ENCODE results near the gene BTG4.
A peak's percentile ranks its signal among the peaks of the same experiment; 100 is the strongest.

BTG4 gene

DNA sequence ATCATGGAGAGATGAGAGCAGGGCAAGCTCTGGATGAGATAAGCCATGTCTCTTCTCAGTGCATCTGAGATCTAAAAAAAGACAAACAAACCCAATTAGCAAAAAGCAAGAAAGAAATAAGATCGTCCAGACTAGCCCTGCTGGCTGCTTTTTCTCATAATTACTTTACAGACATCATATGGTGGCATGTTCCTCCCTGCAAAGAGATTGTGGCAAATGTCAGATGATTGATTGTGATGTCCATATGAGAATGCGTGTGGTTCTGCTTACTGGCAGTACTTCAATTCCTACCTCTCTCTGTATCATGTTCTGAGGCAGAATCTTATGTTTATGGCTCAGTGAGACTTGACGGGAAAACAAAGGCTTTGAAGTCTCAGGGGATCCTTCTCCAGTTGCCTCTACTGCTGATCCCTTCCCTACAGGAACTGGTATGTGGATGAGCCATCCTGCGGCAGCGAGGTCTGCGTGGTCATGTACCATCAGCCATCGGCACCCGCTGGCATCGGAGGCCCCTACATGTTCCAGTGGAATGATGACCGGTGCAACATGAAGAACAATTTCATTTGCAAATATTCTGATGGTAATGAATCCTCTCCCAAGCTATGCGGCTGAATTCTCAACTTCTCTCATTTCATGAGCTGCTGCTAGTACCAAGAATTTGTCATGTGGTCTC, 37.1 kb upstream of the BTG4 start:
- H3K36me3 Mint-ChIP-seq (ENCODE audit: low read depth): no peaks in the 10 kb centered on the region
- H3K4me3 Mint-ChIP-seq: no peak overlapping the region
- TF ChIP-seq, protein P1, sequence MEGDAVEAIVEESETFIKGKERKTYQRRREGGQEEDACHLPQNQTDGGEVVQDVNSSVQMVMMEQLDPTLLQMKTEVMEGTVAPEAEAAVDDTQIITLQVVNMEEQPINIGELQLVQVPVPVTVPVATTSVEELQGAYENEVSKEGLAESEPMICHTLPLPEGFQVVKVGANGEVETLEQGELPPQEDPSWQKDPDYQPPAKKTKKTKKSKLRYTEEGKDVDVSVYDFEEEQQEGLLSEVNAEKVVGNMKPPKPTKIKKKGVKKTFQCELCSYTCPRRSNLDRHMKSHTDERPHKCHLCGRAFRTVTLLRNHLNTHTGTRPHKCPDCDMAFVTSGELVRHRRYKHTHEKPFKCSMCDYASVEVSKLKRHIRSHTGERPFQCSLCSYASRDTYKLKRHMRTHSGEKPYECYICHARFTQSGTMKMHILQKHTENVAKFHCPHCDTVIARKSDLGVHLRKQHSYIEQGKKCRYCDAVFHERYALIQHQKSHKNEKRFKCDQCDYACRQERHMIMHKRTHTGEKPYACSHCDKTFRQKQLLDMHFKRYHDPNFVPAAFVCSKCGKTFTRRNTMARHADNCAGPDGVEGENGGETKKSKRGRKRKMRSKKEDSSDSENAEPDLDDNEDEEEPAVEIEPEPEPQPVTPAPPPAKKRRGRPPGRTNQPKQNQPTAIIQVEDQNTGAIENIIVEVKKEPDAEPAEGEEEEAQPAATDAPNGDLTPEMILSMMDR (IDR thresholded peaks at IDR 0.05; ENCODE audit: unreplicated experiment in 3 of 3): no peak
- peak overlapping the region in 1 of 3 experiments; percentile 7 for H3K27ac Mint-ChIP-seq
- no peaks in the 10 kb centered on the region for H3K9me3 Mint-ChIP-seq
- peaks cover 13% of the 10 kb centered on the region for H3K27me3 Mint-ChIP-seq (ENCODE audit: low read depth)
- peaks cover 20% of the 10 kb centered on the region for H3K4me1 Mint-ChIP-seq

DNA sequence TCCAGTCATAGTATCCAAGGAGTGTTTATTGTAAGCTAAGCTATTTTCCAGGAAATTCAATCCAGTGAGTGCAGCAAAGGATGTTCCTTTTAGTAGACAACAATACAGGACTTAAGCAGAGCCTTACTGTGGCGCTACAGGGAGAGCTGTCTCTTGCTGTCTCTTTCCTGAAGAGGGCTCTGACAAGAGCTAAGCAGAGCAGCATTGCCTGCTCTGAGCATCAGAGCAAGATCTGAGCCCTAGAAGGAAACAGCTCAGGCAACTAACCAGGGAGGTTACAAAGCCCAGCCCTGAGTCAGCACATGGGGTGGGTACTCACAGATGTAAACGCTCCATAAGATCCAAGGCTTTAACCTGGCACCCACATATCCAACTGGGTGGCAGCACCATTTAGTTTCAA, 36.3 kb upstream of the BTG4 start:
- TF ChIP-seq, protein P1 (IDR thresholded peaks at IDR 0.05; ENCODE audit: unreplicated experiment in 3 of 3): no peak
- Mint-ChIP-seq H3K4me1 (peaks cover 20% of the 10 kb centered on the region), H3K9me3 (no peaks in the 10 kb centered on the region), H3K4me3 (no peak overlapping the region), H3K27ac (no peak overlapping the region), H3K36me3 (ENCODE audit: low read depth) (no peaks in the 10 kb centered on the region), H3K27me3 (ENCODE audit: low read depth) (peaks cover 20% of the 10 kb centered on the region)

DNA sequence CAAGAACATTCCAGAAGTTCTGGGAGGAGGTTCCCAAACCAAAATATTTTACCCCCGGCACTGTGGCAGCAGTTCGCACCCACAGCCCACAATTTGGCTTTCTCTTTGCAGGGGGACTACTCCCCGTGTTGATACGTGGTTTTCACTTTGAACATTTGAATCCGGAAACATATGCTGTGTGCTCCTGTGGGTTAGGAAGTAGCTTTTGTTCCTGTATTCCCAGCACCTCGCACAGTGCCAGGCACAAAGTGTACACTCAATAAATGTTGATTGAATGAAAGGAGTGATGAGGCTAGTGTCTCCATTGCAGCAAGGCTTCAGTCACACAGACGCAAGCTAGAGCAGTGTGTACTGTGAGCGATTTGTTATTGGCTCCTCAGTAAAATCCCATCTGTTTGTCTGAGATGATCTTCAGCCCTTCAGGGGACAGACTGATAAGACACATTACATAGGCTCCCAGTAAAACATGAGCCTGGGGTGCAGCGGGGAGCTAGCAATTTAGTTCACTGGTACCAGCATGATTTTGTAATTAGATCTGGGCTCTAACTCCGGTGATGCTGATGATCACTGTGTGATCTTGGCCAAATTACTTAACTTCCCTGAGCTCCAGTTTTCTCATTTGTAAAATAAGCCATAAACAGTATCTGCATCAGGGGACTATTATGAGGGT, 30.6 kb upstream of the BTG4 start:
- TF ChIP-seq, protein P1 (IDR thresholded peaks at IDR 0.05; ENCODE audit: unreplicated experiment in 3 of 3): no peak
- peak overlapping the region; percentile 29 to 92 (median 34) for H3K4me3 Mint-ChIP-seq
- peaks cover 63% of the 10 kb centered on the region for H3K27me3 Mint-ChIP-seq (ENCODE audit: low read depth)
- H3K4me1 Mint-ChIP-seq: peaks cover 15% of the 10 kb centered on the region
- no peak overlapping the region for H3K27ac Mint-ChIP-seq
- no peaks in the 10 kb centered on the region for H3K36me3 Mint-ChIP-seq (ENCODE audit: low read depth)
- H3K9me3 Mint-ChIP-seq: no peaks in the 10 kb centered on the region

DNA sequence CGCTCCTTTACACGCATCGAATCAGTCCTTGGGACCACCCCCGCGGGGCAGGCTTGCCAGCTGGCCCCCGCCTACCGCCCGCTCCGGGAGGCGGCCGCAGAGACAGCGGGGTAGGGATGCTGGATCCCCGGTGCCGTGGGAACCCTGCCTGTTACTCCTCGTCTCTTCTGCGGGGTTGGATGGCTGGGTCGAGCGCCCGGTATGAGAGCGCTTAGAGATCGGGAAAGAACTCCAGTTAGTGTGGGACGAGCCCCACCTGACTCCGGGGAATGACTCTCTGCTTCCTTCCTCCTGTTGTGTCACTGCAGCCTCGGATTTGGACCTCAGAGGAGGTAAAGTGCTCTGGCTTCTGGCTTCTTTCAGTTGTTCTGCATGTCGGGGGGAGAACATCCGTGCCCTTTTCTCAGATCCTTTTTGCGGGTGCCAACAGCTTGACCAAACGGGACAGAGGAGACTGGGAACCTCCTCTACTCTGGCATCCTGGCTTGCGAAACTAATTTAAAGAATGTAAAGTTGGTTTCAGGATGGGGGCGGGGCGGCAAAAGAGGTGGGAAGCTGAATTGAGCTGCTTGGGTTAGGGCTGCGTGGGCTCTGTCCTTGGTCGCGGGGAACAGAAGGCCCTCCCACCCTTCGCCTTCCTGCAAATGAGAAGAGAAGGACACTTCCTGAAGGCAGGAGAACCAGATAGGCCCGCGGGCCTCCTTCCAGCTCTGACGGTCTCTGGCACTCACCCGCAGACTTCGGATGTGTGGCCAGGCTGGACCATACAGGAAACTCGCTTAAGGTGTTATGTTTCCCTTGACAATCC, 29.3 kb upstream of the BTG4 start:
- Mint-ChIP-seq H3K27me3 (ENCODE audit: low read depth) (peaks cover 75% of the 10 kb centered on the region), H3K9me3 (no peaks in the 10 kb centered on the region), H3K4me3 (peak overlapping the region; percentile 85 to 92 (median 86)), H3K36me3 (ENCODE audit: low read depth) (no peaks in the 10 kb centered on the region), H3K4me1 (peaks cover 15% of the 10 kb centered on the region), H3K27ac (peak overlapping the region; percentile 27 to 73 (median 70))
- TF ChIP-seq, protein P1 (IDR thresholded peaks at IDR 0.05; ENCODE audit: unreplicated experiment in 3 of 3): no peak

DNA sequence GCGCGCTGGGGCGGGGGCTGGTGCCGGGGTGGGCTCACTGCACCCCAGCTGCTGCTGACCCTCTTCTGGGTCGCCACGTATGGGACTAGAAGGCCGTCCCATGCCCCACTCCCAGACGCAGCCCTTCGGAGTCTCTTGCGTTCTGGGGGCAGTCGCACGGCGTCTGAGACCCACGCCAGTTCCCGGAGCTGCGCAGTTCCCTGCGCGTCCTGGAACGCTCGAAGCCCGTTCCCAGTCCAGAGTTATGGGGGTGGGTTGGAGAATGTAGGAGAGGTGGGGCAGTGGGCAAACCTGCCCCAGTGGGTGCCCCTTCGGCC, 28.7 kb upstream of the BTG4 start:
- Mint-ChIP-seq H3K4me1 (peaks cover 15% of the 10 kb centered on the region), H3K36me3 (ENCODE audit: low read depth) (no peaks in the 10 kb centered on the region), H3K27me3 (ENCODE audit: low read depth) (peaks cover 75% of the 10 kb centered on the region), H3K27ac (no peak overlapping the region), H3K9me3 (no peaks in the 10 kb centered on the region), H3K4me3 (peak overlapping the region; percentile 85 to 92 (median 86))
- TF ChIP-seq, protein P1 (IDR thresholded peaks at IDR 0.05; ENCODE audit: unreplicated experiment in 3 of 3): no peak

Data from nephron (organoid).